ENCODE results near the gene LRIG1.

Gene LRIG1, protein sequence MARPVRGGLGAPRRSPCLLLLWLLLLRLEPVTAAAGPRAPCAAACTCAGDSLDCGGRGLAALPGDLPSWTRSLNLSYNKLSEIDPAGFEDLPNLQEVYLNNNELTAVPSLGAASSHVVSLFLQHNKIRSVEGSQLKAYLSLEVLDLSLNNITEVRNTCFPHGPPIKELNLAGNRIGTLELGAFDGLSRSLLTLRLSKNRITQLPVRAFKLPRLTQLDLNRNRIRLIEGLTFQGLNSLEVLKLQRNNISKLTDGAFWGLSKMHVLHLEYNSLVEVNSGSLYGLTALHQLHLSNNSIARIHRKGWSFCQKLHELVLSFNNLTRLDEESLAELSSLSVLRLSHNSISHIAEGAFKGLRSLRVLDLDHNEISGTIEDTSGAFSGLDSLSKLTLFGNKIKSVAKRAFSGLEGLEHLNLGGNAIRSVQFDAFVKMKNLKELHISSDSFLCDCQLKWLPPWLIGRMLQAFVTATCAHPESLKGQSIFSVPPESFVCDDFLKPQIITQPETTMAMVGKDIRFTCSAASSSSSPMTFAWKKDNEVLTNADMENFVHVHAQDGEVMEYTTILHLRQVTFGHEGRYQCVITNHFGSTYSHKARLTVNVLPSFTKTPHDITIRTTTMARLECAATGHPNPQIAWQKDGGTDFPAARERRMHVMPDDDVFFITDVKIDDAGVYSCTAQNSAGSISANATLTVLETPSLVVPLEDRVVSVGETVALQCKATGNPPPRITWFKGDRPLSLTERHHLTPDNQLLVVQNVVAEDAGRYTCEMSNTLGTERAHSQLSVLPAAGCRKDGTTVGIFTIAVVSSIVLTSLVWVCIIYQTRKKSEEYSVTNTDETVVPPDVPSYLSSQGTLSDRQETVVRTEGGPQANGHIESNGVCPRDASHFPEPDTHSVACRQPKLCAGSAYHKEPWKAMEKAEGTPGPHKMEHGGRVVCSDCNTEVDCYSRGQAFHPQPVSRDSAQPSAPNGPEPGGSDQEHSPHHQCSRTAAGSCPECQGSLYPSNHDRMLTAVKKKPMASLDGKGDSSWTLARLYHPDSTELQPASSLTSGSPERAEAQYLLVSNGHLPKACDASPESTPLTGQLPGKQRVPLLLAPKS

DNA sequence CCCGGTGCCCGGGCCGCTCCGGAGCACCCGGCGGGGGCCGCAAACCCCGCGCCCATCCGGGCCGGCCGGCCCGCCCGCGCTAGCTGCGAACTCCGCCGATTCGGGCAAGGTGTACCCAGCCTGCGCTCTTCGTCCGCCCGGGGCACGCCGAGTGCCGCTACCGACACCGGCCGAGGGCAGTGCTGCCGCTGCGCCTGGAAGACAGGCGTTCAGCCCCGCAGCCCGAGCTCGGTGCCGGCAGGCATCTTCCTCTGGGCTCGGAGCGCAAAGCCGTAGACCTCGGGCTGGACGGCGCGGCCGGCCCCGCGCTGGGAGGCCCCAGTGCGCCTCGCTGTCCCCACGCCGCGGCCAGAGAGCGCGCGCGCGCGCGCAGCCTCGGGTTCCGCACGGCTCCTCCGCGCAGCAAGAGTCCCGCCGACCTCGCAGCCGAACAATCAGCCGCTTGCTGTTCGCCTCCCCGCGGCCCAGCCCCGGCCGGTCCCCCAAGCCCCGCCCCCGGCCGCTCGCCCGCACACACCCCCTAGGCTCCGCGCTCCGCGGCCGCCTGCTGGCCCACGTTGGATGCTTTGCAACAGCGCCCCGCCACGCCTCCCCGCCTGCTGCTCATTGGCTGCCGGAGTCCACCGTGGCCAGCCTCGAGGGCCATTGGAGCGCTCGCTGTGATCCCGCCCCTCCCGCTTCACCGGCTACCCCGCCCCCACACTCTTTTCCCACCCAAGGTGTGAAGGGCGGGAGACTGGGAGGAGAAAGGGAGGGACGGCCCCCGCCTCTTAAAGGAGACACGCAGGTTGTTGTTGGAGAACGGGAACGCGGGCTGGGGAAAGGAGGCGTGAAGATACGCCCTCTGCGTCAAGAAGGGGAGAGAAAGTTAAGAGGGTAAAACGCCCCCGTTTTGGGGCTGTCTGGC, at the start of gene LRIG1:
Gene LRIG1 (minus strand): TSS at position 447 of the 907 bp plus-strand sequence. CDS start 615 bp downstream, outside the sequence.
- peak; percentile 98 for DNase-seq

DNA sequence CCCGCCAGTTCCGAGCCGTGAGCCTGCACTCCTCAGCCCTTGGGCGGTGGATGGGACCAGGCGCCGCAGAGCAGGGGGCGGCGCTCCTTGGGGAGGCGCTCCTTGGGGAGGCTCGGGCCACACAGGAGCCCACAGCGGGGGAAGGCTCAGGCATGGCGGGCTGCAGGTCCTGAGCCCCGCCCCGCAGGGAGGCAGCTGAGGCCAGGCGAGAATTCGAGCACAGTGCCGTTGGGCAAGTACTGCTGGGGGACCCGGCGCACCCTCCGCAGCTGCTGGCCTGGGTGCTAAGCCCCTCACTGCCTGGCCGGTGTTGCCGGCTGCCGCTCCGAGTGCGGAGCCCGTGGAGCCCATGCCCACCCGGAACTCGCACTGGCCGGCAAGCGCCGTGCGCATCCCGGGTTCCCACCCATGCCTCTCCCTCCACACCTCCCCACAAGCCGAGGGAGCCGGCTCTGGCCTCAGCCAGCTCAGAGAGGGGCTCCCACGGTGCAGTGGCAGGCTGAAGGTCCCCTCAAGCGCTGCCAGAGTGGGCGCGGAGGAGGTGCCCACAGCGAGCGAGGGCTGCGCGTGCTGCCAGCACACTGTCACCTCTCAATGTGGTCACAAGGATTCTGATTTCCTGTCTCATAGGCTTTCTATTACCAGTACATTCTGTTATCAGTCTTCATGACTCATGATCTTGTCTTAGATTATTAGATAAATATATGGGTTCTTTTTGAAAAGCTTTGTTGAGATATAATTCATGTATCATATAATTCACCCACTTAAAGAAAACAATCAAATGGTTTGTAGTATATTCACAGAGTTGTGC, 44.0 kb upstream of the LRIG1 start:
- DNase-seq: no peak

DNA sequence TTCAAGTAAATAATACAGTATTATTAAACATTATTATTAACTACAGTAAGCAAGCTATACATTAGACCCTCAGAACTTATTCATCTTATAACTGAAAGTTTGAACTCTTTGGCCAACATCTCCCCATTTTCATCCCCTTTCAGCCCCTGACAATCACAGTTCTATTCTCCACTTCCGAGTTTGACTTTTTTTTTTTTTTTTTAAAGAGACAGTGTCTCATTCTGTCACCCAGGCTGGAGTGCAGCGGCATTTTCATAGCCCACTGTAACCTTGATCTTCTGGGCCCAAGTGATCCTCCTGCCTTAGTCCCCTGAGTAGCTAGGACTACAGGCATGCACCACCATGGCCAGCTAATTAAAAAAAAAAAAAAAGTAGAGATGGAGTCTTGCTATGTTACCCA, 41.3 kb upstream of the LRIG1 start:
- no peak for DNase-seq

DNA sequence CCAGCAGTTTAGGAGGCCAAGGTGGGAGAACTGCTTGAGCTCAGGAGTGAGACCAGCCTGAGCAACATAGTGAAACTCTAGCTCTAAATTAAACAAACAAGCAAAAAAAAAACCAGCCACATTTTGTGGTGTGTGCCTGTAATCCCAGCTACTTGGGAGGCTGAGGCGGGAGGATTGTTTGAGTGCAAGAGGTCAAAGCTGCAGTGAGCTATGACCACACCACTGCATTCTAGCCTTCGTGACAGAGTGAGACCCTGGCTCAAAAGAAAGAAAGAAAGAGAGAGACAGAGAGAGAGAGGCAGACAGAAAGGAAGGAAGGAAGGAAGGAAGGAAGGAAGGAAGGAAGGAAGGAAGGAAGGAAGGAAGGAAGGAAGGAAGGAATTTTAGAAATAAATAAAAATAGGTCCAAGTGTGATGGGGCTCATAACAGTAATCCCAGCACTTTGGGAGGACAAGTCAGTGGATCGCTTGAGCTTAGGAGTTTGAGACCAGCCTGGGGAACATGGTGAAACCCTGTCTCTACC, 38.7 kb upstream of the LRIG1 start:
- no peak for DNase-seq

DNA sequence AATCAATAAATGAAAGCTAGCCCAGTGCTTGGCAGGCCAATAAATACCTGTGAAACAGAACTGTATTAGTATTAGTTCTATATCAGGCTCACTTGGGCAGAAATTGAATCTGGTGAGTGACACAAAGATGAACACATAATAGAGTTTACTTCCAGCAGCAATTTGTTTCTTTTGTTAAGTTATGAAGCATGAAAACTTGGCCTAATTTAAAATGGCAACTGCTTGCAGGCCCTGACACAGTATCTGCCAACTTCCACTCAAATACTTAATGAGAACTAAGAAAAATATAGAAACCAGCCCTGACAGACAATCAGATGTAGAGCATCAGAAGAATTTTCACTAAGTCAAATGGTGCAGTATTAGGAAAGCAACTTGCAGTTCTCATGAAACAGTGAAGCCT, 37.6 kb upstream of the LRIG1 start:
- no peak for DNase-seq

DNA sequence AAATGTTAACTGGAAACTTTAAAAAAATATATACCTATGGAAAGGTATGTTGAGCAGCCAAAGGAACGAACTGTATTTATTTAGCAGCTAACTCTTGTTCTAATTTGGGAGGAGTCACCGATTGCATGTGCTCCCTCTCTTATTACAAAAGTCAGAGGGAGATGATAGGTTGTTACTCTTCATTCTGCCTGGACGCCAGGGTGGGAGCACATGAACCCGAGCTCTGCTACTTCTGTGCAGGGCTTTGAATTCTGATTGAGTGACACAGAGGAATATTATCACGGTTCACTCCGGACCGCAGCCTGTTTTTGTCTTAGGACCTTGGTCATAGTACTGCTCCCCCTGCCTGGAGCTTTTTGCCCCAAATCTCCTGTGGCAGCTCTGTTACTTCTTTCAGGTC, 36.9 kb upstream of the LRIG1 start:
- no peak for DNase-seq

DNA sequence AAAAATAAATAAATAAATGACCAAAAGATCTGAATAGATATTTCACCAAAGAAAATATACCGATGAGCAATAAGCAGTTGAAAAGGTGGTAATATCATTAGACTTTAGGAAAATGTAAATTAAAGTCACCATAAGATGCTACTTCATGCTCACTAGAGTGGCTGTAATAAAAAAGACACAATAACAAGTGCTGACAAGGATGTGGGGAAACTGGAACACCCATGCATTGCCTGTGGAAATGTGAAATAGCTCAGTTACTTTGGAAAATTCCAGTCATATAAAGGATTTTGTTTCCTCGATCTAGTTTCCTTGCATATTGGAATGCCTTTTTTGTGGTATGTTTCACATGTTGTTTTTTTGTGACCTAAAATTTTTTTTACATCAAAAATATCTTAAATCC, 36.0 kb upstream of the LRIG1 start:
- no peak for DNase-seq

DNA sequence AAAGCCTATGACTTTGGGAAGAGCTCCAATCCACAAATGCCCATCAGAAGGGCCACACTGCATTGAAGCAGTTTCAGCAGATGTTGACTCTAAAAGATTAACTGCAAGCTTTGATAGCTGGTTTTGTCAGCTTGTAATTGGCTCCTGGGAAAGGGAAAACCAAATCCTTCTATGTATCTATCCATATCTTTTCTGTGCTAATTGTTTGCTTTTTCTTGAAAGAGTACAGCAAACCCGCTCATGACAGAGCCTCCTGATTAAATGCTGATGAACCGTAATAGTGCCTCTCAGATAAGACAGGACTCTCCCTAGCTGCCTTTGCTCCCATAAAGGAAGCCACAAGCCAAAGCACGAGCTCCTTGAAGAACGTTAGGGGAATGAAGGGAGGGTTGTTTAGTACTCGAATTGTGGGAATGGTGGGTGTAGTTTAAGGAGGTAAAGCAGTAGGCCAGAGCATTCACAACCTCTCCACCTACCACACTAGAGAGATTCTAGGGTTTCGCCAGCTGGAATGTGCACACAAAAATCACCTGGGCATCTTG, 33.6 kb upstream of the LRIG1 start:
- no peak for DNase-seq

DNA sequence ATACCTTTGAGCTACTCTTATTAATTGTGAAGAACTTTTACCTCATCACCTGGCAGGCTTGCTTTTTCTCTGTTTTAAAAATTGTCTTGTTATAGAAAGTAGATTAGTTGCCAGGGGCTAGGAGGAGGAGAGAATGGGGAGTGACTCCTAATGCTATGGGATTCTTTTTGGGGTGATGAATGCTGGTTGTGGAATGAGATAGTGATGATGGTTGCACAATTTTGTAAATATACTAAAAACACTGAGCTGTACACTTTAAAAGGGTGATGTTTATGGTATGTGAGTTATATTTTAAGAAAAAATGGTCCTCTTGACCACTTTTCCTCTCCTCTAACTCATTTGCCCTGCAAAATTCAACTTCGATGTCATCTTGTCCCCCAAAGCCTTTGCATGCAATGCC, 31.8 kb upstream of the LRIG1 start:
- no peak for DNase-seq

DNA sequence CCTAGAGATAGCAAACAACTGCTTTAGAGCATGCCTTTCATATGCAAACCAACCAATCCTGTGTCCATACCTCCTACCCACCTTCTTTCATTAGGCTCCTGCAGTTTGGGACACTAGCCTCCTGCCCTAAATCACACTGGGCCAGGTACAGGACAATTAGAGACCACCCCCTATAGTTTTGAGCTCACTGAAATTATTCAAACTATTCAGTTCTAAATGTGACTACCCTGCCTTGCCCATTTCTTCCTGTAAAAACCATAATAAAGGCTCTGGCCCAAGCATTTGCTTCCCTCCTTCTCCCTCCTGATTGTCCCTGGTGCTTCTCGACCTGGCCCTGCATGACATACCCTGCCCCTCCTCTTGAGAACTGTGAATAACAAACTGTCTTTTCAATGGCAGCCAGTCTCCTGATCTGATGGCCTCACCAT, 31.4 kb upstream of the LRIG1 start:
- DNase-seq: no peak

DNA sequence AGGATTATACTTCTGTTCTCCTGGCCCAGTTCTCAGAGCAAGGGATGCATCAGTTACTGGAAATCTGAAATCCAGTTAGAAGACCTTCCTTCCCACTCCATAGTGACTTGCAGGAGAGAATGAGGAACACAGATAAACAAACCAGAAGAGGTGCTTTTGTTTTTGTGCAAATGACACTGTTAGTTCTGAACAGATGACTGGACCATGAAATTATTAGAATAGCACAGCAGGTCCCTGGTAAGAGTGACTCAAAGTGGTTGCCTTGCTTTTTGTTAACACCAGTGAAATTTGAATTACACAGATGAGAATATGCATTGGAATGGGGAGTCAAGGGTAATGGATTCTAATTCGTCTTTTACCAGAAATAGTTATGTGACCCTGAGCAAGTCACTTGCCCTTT, 30.4 kb upstream of the LRIG1 start:
- DNase-seq: no peak

DNA sequence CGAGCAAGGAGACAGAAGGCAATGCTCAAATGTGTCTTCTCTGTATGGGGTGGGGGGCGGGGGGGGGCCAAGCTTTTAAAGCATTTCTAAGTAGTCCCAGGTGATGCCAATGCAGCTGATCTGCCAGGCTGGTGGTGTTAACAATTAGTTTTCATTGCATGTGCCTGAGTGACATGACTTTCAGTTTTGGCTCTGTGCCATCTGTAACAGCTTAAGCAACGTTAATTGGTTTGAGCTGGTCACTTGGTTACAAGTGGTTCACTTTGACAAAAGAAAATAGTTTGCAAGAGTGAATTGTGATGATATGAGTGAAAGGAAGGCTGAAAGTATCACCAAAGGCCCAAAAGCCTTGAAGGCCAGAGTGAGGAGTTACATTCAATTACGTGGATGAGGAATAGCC, 26.4 kb upstream of the LRIG1 start:
- peak; percentile 77 for DNase-seq

DNA sequence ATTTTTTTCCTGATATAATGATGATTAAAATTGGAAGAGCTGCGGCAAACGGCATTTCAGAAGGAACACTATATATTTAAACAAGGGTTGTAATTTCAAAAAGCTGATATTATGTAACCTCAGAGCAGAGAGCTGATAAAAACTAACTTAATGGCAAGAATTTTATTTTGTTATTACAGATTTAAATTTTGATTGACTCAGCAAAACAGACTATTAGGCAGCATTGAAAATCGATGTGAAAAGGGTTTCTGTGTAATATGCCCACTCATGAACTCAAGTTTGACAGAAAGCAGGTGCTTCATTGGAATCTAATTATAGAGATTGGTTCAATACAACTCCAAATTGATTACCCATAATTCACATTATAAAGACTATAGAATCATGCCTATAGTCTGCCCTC, 24.9 kb upstream of the LRIG1 start:
- DNase-seq: no peak

DNA sequence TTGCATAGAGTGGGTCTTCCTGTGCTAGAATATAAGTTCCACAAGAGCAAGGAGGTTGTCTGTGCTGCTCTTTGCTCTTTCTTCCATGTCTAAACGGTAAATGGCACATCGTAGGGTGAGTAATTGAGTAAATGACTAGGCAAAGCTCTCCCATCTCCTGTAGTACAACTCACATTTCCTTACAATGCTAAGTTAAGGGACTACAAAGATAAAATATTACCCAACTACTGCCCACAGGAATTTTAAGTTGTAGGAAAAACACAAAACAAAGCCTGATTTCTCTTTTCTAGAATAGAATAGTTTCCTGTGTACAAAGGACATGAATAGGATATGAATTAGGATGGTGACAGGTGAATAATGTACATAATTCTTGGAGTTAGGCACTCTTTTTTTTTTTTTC, 19.9 kb upstream of the LRIG1 start:
- no peak for DNase-seq

DNA sequence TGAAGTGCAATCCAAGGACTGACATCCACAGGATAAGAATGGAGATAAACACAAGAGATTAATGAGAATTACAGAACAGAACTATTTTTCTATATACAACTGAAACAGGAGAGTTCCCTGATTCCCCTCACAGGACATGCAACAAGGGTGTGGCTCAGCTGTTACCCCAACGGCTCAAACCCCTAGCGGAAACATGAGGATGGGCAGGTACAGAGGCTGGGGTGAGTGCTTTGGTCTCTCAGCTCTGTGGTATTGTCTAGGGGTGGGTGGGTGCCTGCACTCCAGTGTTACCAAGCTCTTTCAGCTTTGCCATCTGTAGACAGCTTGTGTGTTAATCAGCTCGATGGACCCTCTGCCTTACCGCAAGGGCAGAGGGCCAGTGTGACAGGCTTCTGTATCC, 17.8 kb upstream of the LRIG1 start:
- no peak for DNase-seq

DNA sequence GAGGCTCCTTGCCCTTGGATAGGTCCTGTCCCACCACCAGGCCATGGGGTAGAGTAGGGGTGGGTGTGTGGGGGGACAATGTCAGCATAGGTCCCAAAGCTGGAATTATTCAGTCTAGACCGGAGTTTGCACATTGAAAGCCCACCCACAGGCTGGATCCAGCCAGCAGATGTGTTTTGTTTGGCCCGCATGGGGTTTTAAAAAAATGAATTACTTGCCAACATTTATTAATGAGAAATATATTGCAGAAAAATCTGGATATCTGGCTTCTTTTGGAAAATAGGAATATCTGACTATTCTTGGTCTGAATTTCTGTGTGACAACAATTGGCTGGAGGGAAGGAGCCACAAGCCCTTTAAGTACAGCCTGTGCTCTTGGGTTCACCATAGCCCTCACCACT, 17.3 kb upstream of the LRIG1 start:
- no peak for DNase-seq

DNA sequence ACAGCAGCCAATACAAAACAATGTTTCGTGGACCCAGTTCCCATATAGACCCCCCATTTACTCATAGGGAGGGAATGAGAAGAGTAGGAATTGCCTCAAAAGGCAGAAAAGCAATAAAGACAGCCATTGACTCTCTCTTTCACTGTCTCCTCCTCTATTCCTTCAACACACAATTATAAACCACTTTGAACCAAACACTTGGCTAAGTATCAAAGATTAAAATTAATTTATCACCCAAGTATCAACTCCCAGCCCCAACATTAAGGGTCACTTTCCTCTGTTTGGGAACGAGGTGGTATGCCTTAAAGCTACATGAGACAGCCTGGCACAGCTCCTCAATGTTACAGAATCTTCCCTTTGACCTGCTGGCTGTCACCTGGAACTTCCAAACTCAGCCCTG, 16.4 kb upstream of the LRIG1 start:
- no peak for DNase-seq

DNA sequence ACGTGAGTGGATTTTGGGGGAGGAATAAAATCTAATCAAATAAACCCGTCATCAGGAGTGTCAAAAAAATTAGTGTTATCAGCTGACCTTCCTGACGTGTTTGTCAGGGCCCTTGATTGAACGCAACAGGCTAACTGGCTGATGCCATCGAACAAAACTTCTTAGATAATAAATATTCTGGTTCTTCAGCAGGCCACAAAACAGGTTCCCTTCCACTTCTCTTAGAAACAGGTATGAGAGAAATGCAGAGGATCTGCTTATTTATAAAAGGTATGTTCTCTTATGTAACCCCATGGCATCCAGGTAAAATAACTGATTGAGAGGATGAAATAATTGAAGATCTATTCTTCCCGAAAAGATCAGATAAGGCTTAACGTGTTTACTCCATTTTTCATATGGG, 7.6 kb upstream of the LRIG1 start:
- DNase-seq: no peak

DNA sequence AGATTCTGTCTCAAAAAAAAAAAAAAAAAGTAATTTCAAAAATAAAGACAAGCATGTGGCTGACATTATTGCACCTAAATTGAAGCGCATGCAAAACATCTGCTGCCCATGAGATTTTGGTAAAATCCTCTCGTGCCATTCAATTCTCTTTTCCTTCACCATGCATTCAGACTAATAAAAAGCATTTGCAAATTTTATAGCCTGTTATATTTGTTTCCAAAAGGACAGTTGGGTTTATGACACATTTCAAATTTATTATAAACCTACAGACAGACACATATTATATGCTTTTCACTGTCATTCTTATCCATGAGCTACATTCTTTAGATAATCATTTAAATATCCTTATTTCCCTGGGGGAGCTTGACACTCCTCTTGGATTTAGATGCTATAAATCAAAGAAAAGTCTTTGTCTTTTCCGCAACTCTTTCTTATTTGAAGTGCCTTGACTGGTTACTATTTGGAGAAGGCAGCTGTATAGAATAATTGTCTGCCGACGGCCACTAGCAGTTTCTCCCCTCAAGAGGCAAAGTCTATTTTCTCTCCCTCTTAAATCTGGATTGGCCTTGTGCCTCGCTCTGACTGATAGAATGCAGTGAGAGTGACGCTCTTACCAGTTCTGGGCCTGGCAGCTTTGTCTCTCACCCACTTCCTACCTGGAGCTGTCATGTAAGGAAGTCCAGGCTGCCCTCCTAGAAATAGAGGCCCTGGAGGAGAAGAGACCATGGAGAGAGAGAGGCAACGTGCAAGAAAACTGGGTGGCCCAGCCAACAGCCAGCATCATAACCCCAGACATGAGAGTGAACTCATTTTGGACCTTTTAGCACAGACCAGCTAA, 6.8 kb upstream of the LRIG1 start:
- DNase-seq: no peak

DNA sequence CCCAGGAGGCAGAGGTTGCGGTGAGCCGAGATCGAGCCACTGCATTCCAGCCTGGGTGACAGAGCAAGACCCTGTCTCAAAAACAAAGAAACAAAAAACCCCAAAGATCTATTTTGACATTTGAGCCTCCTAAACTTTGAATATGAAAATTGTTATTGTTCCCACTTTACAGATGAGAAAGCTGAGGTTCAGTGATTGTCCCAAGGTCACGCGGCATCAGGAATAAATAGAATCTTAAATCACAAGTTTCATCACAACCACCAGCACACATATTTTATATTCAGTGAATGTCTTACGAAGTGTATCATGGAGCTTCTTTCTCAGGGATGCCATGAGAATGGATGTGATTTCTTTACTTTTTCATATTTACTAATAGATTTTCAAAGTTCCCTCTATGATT, 5.3 kb upstream of the LRIG1 start:
- no peak for DNase-seq

Measured in NCI-H69 (cell line).